Amygdala (tissue), 56 donors: ENCODE results near the gene GNB1L.
A peak's percentile ranks its signal among the peaks of the same experiment; 100 is the strongest.

Experiments used
- DNase-seq, 56 donors: peaks; one replicate each; lab custom pipeline; 2025; lab: John Stamatoyannopoulos, UW

GNB1L gene, protein sequence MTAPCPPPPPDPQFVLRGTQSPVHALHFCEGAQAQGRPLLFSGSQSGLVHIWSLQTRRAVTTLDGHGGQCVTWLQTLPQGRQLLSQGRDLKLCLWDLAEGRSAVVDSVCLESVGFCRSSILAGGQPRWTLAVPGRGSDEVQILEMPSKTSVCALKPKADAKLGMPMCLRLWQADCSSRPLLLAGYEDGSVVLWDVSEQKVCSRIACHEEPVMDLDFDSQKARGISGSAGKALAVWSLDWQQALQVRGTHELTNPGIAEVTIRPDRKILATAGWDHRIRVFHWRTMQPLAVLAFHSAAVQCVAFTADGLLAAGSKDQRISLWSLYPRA

DNA sequence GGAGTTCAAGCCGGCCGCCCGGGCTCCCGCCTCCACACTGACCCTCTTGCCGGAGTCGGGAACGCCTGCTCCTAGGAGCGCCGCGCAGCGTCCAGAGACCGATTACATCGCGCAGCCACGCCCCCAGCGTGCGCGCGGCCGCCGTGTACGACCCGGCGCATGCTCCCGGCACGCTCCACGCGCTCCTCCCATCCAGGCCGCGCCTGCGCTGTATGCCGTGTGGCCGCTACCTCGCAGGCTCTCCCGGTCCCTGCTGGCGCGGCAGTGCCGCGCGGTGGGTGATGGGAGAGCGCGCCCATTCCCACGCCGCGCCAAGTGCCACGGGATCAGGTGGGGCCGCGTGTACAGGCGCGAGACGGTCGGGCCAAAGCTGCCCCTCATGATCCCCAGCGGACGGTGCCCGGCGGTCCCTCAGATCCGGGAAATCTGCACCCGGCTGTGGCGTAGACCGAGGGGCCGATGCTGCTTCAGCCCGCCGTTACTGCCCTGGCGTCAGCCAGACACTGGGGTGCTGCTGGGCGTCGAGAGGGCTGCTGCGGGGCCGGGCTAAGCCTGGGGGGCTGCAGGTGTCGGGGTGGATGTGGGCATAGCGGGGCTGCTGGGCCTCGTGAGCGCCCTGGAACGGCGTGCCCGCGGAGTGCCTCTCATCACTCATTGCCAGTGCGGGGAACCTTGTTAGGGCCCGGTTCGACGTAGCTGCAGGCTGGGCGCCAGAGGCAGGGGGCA is at the start of gene GNB1L, which contains the start of gene RTL10:
GNB1L (minus strand) TSS at position 97 of the 726 bp plus-strand sequence. CDS start 33,519 bp downstream, outside the sequence.
RTL10 (minus strand) TSS at position 97 of the 726 bp plus-strand sequence. CDS start 2,613 bp downstream, outside the sequence.
- DNase-seq, result peak; percentile 61 to 97 (median 90)

DNA sequence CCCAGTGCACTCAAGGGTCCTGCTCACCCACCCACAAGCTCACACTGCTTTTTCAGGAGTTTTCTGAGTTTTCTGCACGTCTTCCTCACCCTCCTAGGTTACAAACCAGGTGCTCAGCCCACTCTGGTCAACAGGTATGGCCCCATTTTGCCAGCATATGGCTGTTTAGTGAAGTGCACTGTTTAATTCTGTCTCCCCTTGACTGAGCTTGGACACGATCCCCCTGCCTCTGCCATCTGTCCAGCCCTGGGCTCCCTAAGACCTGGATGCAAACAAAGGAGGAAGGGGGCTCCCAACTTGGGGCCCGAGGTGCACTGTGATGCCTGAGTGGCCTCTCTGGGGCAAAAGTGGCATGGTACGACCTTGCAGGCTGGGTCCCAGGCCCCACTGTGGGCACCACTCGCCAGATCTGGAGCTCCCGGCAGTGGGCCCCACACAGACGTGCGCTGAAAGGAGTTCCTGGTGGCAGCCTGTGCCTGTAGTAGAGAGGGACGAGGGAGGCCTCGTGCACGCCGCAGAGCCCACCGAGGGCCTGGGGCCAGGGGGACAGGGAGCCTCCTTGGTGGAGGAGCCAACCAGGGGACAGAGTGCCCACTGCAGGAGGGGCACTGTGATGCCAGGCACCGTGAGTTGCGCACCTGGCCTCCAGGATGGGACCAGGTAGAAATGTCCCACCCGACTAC is 49.6 kb upstream of the GNB1L start:
- no peak for DNase-seq

DNA sequence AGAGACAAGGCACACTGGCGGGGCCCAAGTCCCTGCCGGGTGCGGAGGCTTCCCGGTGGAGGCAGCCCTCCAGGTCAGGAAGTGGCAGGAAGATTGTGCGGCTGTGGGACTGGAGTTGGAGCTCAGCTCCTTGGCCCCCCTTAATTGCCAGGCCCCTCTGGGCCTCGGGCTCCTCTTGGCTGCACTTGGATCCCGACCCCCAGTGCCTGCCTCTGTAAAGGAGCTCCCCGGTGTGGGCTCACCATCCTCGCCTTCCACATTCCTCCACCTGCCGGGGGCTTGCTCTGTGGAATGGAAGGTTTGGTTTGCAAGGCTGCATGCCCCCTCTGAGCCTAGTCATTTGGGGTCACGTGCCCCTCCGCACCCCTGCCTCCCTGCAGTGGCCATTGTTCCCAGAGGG is 48.8 kb upstream of the GNB1L start:
- no peak for DNase-seq

DNA sequence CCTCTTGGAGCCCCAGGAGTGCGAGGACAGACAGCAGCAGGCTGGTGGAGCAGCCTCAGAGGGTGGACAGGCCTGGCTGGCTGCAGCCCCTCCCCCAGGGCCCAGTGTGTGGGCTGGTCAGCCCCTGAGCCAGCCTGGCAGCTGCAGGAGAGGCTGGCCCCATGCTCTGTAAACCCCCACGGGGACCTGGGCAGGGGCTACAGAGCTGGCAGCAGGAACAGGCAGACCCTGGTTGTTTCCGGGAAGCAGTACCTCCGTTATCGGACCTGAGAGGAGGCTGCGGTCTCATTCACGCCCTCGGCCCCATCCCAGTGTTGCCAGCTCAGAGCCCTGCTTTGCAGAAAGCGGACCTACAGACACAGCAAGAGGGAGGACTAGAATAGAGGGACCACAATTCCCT is 48.4 kb upstream of the GNB1L start:
- DNase-seq, result no peak

DNA sequence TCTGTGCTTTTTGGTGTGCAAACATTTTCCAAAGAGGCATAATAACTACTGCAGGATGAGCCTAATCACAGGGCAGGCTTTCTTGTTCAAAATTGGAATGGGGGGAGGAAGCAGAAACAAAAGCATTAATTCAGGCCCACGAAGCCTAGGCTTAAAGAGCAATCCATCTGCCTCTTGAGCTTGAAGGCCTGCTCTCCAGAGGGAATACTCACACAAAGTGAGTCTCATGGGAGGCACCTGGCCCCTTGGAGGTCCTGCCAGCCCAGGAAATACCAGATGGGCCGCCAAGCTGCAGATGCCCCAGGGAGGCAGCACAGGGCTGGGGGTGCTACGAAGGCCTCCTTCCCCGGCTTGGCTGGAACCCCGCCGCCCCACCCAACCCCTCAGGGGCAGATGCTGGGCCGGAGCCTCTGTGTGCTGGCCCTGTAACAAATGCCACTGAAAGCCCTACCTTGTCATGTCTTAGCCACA is 47.6 kb upstream of the GNB1L start:
- DNase-seq, result no peak

DNA sequence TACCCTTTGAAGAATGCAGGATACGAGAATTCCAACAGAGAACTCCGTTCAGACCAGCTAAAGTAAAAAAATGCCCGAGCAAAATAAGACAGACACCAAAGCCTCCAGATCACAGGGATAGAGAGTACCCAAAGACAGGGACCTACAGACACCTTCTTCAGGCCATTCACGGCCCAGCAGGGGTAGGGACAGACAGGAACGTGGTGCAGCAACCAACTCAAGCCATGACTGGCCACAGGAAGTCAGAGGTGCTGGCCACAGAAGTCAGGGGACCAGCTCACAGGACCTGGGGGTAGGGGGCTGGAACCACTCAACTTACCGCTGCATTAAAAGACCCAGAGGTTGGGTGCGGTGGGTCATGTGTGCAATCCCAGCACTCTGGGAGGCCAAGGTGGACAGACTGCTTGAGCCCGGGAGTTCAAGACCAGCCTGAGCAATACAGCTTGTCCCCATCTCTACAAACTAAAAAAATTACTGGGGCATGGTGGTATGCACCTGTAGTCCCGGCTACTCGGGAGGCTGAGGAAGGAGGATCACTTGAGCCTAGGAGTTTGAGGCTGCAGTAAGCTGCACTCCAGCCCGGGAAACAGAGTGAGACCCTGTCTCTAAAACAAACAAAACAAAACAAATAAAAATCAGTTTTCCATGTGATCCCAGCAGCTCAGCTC is 47.0 kb upstream of the GNB1L start:
- DNase-seq, result no peak

DNA sequence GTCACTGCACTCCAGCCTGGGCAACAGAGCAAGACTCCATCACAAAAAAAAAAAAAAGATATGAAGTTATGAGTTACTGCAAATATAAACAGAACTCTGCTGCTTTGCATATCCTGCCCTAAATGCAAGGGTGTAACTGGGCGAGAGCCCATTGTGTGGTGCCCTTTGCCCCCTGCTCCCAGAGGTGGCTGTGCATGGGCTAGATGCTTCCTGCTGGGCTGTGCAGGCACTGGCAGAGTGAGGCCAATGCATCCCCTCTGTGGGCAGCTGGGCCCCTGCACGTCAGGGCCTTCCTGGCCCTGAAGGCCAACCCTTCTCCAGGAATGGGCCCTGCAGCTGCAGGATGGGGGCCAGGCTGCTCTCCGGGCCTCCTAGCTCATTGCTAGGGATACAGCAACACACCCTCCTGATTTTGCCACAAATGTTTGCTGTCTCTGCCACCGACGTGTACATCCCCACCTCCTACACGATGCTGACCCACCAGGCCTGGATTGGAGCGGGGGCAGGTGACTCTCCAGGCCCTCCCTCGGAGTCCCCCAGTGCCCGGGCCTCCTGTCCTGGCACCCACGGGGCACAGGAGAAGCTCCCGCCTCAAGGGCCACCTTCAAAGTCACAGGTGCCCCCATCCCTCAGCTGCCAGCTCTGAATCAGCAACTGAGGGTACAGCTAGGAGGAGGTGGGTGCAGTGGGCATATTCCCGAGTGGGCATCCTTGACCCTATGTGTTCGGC is 46.2 kb upstream of the GNB1L start:
- DNase-seq, result no peak

DNA sequence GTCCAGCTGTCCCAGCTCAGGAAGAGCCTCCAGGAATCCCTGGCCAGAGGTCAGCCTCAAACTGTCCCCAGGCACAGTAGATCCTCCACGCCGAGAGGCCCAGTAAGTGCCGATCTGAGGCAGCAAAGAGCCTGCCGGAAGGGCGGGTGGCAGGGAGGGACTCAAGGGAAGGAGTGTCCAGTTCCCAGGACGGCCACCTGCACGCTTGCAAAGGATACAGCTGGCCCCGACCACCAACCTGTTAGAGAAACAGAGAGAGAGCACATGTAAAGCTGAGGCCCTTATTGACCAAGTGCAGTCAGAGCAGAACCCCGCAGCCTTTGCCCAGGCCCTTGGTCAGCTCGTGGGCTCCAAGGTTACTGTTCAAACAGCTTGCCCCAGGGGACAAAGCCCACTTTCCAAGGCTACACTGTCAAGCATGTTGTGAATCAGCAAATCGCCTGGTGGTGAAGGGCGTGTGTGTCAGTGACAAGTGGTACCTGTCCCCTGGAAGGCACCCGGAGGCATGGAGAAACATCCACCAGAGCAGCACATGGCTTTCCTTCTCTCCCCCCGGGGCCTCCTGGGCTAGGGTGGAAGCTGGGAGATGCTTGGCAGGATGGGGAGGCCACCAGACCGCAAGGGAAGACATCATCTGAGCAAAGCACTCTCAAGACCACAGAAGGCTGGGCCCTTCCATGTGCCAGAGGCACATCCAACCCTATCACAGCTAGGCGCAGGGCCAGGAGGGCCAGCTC is 44.3 kb upstream of the GNB1L start:
- no peak for DNase-seq

DNA sequence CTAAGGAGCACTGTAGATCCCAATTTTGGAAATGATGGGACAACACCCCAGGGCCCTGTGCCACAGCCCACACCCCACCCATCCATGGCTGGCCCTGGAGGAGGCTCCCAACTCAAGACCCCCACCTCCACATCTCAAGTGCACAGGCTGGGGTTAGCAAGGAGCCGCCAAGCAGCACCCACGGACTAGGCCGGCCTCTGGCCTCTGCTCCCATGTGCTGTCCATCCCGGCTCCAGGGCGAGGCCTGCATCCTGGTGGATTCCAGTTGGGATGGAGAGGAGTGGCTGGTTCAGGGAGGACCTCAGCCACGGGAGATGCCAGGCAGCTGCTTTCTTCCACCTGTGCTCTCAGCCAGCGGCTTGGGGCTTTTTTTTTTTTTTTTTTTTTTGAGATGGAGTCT is 43.5 kb upstream of the GNB1L start:
- no peak for DNase-seq

DNA sequence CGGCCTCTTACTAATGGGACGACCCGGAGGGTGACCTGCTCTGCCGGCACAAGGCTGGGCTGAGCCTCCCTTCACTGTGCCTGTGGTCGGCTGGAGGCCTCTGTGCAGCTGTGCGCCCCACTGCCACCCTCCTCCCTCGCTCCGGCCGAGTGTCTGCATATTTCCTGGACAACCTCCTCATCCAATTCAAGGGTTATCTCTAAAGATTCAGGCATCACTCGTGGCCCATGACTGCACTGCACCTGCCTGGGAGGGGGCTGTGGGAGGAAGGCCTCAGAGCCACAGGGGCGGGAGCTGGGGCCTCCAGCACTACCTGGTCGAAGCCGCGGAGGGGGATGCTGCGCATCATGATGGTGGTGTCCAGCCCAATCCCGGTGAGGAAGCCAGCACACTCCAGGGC is 43.1 kb upstream of the GNB1L start:
- no peak for DNase-seq

DNA sequence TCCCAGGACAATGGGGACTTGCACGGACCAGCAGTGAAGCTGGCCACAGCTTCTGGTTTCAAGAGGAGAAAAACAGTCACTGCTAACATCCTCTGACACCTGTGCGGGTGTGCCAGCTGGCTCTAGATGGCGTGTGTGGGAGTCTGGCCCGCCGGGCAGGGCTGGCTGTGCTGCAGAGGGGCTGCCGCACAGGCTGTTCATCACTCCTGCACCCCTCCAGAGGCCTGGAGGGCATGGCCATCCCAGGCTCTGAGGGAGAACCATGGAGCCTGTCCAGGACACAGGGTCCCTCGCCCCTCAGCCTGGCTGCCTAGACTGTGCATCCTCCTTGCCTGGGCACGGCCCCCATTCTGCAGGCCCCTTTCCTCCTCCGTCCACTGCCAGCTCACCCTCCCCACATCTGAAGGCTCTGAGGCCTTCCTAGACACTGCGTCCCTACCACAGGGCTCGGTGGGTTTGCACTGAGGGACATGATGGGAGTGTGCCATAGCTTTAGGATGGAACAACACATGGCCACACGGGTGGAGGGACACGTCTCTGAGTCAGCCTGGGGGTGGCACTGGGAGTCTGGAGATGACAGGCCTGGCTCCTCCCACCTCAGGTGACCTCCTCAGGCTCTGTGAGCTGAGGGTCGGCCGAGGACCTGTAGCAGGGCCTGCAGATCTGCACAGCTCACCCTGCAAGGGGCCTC is 42.1 kb upstream of the GNB1L start:
- DNase-seq, result no peak

DNA sequence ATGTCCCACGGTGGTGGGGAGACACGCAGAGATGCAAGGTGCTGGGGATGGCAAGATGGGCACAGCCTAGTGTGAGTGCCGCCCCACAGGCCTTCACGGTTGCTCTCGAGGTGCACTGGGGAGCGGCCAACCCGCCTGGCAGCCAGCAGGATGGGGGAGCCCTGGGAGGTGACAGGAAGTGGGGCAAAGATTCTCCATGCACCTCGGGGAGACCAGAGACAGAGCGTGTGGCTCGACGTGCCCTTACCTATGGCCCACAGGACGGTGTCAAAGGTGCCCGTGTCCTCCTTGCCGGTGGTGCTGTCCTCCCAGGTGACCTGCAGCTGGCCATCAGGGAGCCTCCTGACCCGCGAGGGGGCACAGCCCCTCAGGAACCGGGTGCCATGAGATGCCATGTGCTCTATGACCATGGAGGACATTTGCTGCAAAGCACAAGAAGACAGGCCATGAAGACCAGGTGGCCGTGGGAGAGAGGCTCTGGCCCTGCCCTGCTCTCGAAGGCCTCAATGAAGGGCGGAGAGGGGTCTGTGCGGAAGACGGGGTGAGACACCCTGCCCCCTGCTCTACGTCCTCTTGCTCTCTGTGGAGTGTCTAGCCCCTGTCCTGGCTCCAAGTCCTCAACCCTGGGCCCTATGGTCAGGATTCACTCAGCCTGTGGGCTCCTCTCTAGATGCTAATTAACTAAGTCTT is 40.6 kb upstream of the GNB1L start:
- DNase-seq, result no peak

DNA sequence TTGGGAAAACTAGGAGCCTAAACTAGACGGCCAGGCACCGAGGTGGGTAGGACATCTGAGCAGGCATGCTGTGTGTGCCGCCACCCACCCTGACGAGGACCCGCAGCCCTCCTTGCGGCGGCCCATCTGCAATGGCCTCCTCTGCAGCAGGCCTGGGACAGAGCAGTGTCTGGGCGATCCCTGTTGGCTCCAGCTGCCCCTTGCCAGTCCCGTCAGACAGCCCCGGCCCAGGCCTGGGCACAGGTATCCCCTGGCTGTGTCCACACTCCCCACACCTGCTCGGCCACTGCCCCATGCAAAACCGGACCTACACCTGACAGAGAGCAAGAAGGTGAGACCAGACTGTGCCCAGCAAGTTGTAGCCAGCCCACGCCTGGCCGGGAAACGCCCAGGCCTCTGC is 38.7 kb upstream of the GNB1L start:
- DNase-seq, result no peak

DNA sequence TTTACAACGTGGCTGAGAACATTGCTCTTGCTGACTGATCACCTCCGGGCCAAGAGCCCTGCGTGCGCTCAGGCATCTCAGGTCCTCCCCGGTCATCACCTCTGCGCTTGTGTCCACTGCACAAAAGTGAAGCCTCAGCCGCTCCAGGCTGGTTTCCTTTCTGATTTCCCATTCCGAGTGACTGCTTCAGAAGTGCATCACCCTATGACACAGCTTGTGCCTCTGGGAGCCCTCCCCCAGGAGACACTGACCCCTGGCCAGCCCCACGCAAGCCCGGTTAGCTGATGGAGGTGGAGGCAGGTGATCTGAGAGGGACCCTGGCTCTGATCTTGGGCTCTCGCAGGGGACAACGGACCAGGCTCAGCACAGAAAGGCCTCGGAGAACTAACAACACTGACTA is 38.3 kb upstream of the GNB1L start:
- DNase-seq, result no peak

DNA sequence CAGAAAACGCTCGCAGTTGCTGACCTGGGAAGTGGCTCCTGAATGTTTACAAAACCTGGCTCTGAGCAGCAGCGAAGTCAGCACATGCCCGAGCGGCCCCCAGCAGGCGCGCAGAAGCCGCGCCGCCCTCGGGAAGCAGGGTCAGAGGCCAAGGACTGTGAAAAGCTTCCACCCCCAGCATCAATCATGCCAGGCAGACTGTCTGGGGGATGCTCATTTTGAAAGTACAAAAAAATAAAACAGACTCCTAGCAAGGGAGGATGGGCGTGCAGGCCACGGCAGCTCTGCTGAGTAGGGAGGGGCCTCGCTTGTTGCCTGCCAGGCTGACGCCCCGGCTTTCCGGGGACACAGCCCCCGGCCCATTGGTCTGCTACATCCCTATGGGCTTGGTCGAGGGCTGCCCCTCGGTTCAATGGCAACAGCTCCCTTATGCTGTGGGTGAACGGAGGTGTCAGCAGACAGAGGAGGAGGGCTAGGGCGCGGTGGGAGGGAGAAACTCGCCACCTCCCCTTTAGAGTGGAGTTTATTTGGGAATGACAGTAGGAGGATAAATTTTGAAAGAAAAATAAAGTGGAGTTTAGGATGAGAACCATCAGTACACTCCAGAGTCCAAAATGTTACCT is 37.7 kb upstream of the GNB1L start:
- DNase-seq, result no peak

DNA sequence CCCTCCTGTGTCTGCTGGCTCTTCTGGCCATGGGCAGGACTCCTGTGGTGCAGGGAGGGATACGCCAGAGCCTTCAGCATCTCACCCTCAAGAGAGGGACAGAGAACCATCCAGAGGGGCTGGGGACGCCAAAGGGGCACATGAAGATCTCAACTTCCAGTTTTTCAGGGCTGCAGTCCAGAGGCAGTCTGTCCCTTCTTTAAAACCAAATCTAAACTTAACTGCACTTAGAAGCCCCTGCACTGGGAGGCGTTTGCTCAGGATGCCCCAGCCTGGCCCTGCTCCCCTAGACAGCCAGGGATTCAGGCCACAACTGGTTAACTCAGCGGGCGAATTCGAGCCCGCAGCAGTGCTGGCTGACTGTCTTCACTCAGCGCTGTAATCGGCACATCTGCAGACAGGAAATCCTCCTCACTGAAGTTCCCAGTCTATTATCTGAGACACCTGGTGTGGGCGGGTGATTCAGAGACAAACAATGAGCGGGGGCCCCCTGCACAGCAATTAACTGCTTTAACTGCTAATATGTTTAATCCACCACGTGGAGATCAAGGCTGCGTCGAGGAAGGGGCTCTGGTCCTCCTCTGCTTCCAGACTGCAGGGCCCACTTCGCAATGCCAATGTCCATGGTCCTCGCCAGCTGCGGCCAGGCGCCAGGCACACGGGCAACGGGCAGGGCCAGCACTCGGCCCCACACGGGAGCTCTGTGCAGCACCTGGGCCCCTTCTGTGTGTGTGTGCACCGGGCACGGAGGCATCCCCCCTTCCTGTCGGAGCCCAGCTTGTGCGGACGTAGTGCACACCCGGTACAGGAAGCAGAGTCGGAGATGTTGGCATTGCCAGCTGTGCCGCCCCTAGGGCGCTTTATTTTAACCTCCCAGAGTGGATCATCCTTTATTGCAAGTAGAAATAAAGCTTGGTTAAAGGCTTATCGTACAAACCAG is 36.9 kb upstream of the GNB1L start:
- DNase-seq, result no peak
